ACC112 (cell line): Measurements from ENCODE around the gene S100A13.
"Not testable (repeated sequence)": the region's sequence is repeated elsewhere in the genome, so short reads cannot be mapped to it uniquely, and the experiment has no call there.

Experiments used
- H2AFZ ChIP-seq: fragments of 200-600 bp; sonication (generic); one replicate; pipeline ENCODE4 v1.6.0; 2017; ENCODE audit warnings: antibody characterized with exemption, low read length; ENCODE audit not compliant: unreplicated experiment
- H3K27ac ChIP-seq: fragments of 200-600 bp; sonication (generic); 2 replicates; pipeline ENCODE4 v1.5.1; 2014; ENCODE audit warnings: low read depth, mild to moderate bottlenecking, antibody characterized with exemption, low read length, moderate library complexity
- H3K27me3 ChIP-seq: fragments of 200-600 bp; sonication (generic); 2 replicates; pipeline ENCODE4 v1.6.1; 2014; ENCODE audit warnings: mild to moderate bottlenecking, antibody characterized with exemption, low read length, moderate library complexity, mixed read lengths; ENCODE audit not compliant: insufficient read depth
- H3K36me3 ChIP-seq: fragments of 200-600 bp; sonication (generic); 2 replicates; pipeline ENCODE4 v1.6.1; 2016; ENCODE audit warnings: mild to moderate bottlenecking, antibody characterized with exemption, low read length, moderate library complexity, mixed read lengths; ENCODE audit not compliant: insufficient read depth
- H3K4me1 ChIP-seq: fragments of 200-600 bp; sonication (generic); one replicate; pipeline ENCODE4 v1.6.1; 2016; ENCODE audit warnings: low read length, mixed read lengths; ENCODE audit not compliant: insufficient read depth, unreplicated experiment, control insufficient read depth
- H3K4me3 ChIP-seq: fragments of 200-600 bp; sonication (generic); 2 replicates; pipeline ENCODE4 v1.5.1; 2014; ENCODE audit warnings: mild to moderate bottlenecking, low read depth, low read length
- H3K79me2 ChIP-seq: fragments of 200-600 bp; sonication (generic); one replicate; pipeline ENCODE4 v1.6.0; 2016; ENCODE audit warnings: low read length; ENCODE audit not compliant: control insufficient read depth, unreplicated experiment, insufficient read depth

S100A13 gene

GRCh38 chr1:153626904-153627714 is at the start of gene S100A13:
Gene S100A13 (minus strand): TSS chr1:153627505. CDS start chr1:153626472, 1,033 bp downstream.
- no peaks in the 10 kb centered on the region for H3K27me3 ChIP-seq
- H2AFZ ChIP-seq: peak within 1 kb of the TSS; percentile 28
- H3K4me1 ChIP-seq: peaks cover 18% of the 10 kb centered on the region
- peak within 1 kb of the TSS; percentile 84 for H3K27ac ChIP-seq
- peak within 1 kb of the TSS; percentile 88 for H3K4me3 ChIP-seq
- no peaks in the 10 kb centered on the region for H3K36me3 ChIP-seq
- H3K79me2 ChIP-seq: peaks cover 30% of the 10 kb centered on the region

- Histone ChIP-seq H3K4me1 (peaks cover 8% of the 10 kb centered on the region), H3K4me3 (no peak overlapping the region), H3K79me2 (peaks cover 23% of the 10 kb centered on the region), H3K27ac (no peak overlapping the region), H2AFZ (no peak overlapping the region), H3K27me3 (peaks cover 7% of the 10 kb centered on the region; the same call in 1 of the 2 replicates), H3K36me3 (peaks cover 9% of the 10 kb centered on the region)
Measured at GRCh38 chr1:153673511-153673910, 46.2 kb upstream of the S100A13 start.

GRCh38 chr1:153671628-153672353 is 44.5 kb upstream of the S100A13 start:
- Histone ChIP-seq H3K4me3 (peak overlapping the region; percentile 74), H3K27ac (peak overlapping the region; percentile 84), H3K79me2 (peaks cover 31% of the 10 kb centered on the region), H3K36me3 (peaks cover 18% of the 10 kb centered on the region), H2AFZ (peak overlapping the region; percentile 88)
- H3K27me3 ChIP-seq, H3K4me1 ChIP-seq: not testable (repeated sequence)

- Histone ChIP-seq H3K27me3 (no peaks in the 10 kb centered on the region), H2AFZ (peak within 1 kb of the TSS; percentile 61), H3K36me3 (peaks cover 18% of the 10 kb centered on the region), H3K4me1 (peaks cover 8% of the 10 kb centered on the region), H3K27ac (peak within 1 kb of the TSS; percentile 84), H3K79me2 (peaks cover 31% of the 10 kb centered on the region), H3K4me3 (peak within 1 kb of the TSS; percentile 94)
Measured at GRCh38 chr1:153670859-153671627, 43.7 kb upstream of the S100A13 start, which contains the start of gene ILF2. Gene ILF2 (minus strand): TSS chr1:153670993. CDS start chr1:153670922, 71 bp downstream.

GRCh38 chr1:153670257-153670858 is 43.1 kb upstream of the S100A13 start:
- peaks cover 31% of the 10 kb centered on the region for H3K79me2 ChIP-seq
- peak overlapping the region; percentile 94 for H3K4me3 ChIP-seq
- H2AFZ ChIP-seq: peak overlapping the region; percentile 61
- peak overlapping the region; percentile 64; the same call in 1 of the 2 replicates for H3K27ac ChIP-seq
- peaks cover 8% of the 10 kb centered on the region for H3K4me1 ChIP-seq
- H3K36me3 ChIP-seq: peaks cover 22% of the 10 kb centered on the region
- H3K27me3 ChIP-seq: no peaks in the 10 kb centered on the region

- Histone ChIP-seq H2AFZ (no peak overlapping the region), H3K27me3 (no peaks in the 10 kb centered on the region), H3K4me3 (peak overlapping the region; percentile 94), H3K79me2 (peaks cover 31% of the 10 kb centered on the region), H3K4me1 (peaks cover 8% of the 10 kb centered on the region), H3K36me3 (peaks cover 29% of the 10 kb centered on the region), H3K27ac (no peak overlapping the region)
Measured at GRCh38 chr1:153669606-153670005, 42.3 kb upstream of the S100A13 start.

- not testable (repeated sequence) for H2AFZ ChIP-seq, H3K27me3 ChIP-seq, H3K27ac ChIP-seq, H3K4me3 ChIP-seq
- Histone ChIP-seq H3K36me3 (peaks cover 35% of the 10 kb centered on the region), H3K79me2 (peaks cover 31% of the 10 kb centered on the region), H3K4me1 (peaks cover 14% of the 10 kb centered on the region)
Measured at GRCh38 chr1:153668672-153669071, 41.4 kb upstream of the S100A13 start.

- peaks cover 42% of the 10 kb centered on the region for H3K36me3 ChIP-seq
- peaks cover 31% of the 10 kb centered on the region for H3K79me2 ChIP-seq
Measured at GRCh38 chr1:153667439-153667838, 40.1 kb upstream of the S100A13 start.

GRCh38 chr1:153663211-153663610 is 35.9 kb upstream of the S100A13 start:
- Histone ChIP-seq H3K27ac (peak overlapping the region; percentile 72), H3K27me3 (no peaks in the 10 kb centered on the region), H3K4me3 (no peak overlapping the region), H3K79me2 (peaks cover 19% of the 10 kb centered on the region), H3K36me3 (peaks cover 34% of the 10 kb centered on the region), H2AFZ (no peak overlapping the region), H3K4me1 (peaks cover 22% of the 10 kb centered on the region)

More at GRCh38 chr1:153667439-153667838, 40.1 kb upstream of the S100A13 start:
- no peak overlapping the region for H3K4me3 ChIP-seq
- no peak overlapping the region for H3K27ac ChIP-seq
- H3K27me3 ChIP-seq: no peaks in the 10 kb centered on the region
- no peak overlapping the region for H2AFZ ChIP-seq
- peaks cover 23% of the 10 kb centered on the region for H3K4me1 ChIP-seq

- H3K4me1 ChIP-seq: peaks cover 22% of the 10 kb centered on the region
- peaks cover 14% of the 10 kb centered on the region for H3K79me2 ChIP-seq
- no peaks in the 10 kb centered on the region for H3K27me3 ChIP-seq
- peak overlapping the region; percentile 14; the same call in 1 of the 2 replicates for H3K27ac ChIP-seq
- no peak overlapping the region for H2AFZ ChIP-seq
- H3K36me3 ChIP-seq: peaks cover 28% of the 10 kb centered on the region
- H3K4me3 ChIP-seq: no peak overlapping the region
Measured at GRCh38 chr1:153662269-153662668, 35.0 kb upstream of the S100A13 start.
